GM21360 (cell line): ENCODE data around the gene BEAN1.

Experiments
- ATAC-seq: cut with Tn5 transposase; IDR thresholded peaks from one replicate; pipeline ENCODE4 v1.9.1; 2021; ENCODE audit warnings: mild to moderate bottlenecking, moderate library complexity; ENCODE audit not compliant: unreplicated experiment

Gene BEAN1

DNA sequence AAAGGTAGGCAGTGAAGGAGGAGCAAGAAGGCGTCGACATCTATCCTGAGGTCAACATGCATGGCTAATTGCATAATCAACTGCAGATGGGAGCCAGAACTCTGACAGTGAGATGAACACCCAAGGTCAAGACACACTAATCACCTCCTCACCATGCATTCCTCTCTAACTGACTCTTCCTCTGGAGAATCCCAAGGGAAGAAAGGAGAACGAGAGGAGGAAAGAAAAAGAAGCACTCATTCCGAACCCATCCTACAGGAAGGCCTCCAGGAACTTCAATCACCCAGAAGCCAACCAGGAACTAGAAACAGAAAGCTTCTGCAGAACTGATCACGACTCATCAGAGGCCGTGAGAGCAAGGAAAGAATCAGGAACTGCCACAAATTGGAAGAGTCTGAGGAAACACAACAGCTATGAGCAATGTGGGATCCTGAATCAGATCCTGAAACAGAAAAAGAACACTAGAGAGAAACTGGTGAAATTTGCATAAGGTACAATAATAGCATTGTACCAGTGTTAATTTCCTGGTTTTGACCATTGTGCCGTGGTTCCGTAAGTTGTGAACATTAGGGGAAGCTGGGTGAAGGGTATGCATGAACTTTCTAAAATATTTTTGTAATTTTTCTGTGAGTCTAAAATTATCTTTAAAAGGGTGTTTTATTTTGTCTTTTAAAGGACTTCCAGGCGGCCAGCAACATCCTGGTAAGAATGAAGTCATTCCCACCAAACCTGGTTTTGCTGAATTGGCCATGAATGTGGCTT, 10.0 kb upstream of the BEAN1 start:
- no peak for ATAC-seq

DNA sequence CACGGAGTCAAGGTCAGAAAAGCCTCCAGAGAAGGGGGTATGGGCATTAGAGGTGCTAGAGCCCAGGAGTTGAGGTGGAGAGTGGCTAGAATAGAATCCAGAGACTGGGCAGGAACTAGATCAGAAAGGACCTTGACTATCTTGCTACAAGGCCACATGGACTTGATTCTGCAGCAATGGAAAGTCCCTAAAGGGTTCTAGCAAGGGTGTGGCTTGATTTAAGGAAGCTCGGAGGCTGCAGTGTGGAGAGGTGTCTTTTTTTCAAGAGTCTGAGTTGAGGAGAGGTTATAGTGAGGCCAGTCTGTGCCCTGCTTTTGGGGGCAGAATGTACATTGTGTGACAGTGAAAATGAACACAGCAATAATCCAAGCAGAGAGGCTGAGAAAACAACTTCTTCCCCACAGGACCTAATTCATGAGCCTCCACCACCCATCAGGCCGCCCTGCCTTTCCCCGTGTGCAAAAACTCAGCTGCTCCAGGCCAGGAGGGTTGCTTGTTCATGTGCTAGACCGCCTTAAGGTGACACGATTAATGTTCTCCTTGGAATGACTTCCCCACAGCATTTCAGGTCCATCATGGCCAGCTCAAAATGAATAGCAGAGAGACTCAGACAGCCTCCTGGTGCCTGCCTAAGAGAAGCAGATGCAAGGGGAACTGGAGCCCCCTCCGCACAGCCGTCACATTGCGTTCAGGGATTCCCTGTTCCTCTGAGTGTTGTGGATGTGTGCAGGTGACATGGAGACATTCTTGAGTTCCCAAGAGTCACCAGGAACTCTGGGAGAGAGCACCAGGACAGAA, 8.7 kb upstream of the BEAN1 start:
- ATAC-seq, result no peak

DNA sequence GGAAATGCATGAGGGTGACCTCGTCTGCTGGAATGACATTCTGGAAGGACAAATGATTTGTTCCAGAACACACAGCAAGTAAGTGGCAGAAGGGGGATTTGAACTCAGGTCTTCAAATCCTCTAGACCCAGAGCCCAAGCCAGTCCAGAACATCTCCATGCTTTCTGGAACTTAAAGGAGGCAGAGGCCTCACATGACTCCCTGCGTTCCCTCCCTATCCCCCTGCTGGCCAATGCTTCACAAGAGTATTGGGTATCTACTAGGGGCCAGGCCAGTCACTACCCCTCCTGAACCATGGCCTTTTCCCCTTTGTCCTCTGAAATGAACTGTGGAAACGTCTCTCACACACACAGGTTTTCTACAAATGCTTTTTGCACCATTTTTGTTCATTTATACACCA, 7.6 kb upstream of the BEAN1 start:
- ATAC-seq, result no peak

DNA sequence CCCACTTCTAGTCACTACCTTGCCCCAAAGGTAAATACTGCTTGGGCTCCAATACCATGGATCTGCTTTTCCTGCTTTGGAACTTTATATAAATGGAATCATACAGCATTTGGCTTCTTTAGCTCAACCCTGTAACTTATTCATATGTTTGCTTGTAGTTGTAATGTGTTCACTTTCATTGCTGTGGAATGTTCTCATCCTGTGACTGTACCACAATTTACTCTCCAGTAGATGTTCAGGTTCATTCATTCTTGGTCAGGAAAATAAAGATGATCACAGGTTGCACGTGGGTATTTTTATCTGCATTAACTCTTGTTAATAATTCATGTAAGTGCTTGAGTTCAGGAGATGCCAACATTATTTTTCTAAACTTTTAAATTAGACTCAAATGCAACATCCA, 6.7 kb upstream of the BEAN1 start:
- ATAC-seq, result no peak

DNA sequence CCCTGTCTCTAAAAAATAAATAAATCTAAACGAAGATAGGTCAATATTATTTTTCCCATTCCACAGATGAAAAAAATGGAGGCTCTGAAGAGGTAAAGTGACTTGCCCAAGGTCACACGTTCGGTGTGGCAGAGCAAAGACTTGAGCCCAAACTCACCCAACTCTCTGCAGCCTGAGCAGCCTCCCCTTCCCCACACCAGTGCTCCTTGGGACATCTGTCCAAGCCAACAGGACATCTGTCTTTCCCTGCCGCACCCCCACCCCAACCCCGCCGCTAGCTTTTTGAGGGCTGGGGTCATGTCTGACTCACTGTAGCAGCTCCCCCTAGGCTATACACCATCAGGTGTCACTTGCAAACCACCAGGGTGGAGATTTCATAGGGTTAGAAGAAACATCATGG, 5.2 kb upstream of the BEAN1 start:
- no peak for ATAC-seq

DNA sequence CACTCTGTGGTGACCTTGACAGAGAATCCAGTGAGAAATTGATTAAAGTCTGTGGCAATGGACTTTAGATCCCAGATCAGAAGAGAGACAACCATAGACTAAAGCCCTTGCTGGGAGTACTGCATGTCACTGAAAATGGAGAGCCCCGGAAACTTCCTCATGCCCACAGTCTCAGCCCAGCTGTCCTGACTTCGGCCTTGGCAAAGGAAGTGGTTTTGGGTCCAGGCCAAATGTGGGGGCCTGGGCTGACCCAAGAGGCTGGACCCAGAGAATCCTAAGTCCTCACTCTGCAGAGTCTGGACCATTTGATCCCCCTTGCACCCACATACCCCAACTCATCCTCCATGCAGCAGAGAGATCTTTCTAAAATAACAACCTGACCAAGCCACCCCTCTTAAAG, 4.7 kb upstream of the BEAN1 start:
- ATAC-seq, result no peak

DNA sequence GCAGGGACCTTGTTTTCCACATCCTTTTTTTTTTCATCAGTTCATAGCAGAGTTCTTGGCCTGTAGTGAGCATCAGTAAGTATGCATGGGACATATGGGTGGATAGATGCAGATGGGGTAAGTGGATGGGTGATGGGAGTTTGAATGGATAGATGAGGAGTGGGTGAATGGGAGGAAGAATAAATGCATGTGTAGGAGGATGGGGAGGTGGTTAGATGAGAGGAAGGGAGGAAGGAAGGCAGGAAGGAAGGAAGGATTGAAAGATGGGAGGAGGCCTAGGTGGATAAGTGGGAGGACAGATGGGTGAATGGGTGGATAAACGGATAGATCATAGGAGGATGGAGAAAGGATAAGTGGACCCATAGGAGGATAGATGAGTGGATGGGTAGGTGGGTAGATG, 3.9 kb upstream of the BEAN1 start:
- ATAC-seq, result no peak

DNA sequence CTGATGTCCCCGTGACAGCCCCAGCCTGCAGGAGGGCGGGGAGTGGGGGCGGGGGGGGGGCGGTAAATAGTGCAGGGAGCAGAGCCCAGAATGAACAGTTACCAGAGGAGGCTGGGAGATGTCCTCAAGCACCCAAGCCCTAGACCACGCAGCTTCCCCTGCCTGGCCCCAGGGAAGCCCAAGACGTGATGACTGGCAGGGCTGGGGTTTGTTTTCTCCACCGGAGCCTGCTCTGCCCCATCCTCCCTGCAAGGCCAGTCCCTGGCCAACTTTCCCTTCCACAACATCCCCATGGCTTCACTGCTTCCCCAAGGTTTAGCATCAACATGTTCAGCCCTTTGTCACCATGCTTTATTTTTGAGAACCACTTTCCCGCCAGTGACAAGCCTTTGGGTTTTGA, 1.4 kb upstream of the BEAN1 start:
- ATAC-seq, result no peak

DNA sequence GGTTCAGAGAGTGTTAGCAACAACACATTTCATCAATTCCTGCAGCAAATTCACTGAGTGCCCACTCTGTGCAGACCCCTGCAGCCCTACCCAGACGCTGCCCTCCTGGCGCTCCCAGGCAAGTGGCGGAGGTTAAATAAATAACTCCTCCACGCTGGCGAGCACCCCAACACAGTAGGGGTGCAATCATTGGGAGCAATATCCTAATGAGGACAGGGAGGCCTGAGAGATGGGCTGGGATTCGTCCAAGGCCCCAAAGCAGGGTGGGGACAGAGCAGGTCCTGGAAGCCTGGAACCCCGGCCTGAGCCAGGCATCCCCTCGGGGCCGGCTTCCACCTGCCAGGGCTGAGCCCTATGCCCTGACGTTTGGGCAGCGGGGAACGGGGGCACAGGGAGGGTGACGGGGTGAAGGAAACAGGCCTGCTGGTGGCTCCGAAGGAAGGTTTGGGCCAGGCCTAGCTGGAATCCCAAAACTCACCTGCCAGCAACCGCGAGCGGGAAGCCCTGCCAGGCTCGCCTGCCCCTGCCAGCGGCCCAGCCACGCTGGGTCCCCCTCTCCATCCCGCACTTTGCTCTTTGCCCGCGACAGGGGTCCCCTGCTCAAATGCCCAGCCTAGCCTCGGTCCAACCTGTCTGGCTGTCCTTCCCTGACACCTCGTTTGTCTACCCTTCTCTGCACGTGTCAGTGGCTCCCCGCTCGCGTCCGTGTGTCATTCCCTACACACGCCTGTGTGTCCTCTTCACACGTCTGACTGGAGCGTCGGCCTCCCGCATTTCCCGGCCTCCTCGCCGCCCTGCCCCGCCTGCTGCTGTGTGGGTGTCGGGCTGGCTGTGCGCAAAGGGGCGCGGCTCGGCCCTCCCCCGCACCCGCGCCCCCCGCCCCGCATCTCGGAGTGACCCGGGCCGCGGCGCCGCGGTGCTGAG, 721 bp upstream of the BEAN1 start:
- ATAC-seq, result no peak

DNA sequence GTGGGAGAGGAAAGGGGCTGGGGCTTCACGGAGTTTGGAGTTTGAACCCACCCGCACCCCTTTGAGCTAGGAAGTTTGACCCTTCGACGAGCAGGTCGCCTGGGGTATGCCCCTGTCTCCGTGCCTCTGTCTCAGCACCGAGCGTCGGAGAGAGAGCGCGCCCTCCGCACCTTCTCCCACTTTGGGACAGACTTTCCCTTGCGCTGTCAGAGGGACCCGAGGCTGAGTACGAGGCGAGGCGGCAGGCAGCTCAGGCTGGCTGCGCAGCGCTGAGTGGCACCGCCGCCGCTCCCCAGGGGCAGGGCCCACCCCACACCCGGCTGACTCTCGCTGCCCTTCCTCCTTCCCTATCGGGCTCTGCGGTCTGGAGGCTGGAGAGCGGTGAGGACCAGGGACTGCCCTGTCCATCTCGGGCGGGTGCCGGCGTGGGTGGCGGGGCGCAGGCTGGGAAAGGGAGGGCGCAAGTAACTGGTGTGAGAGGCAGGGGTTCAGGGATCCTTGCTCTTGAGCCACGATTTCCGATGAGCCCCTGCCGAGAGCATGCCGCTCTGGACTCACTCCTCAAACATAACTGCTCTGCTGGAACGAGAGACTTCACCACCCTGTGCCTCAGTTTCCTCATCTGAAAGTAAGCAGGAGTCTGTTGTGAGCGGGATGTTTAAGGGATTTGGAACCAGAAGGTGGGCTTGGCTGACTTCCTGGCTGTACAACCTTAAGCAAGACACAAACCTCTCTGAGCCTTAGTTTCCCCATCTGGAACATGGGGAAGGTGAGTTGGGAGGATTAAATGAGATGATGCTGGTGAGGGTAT, 981 bp downstream of the BEAN1 start:
- ATAC-seq, result no peak

DNA sequence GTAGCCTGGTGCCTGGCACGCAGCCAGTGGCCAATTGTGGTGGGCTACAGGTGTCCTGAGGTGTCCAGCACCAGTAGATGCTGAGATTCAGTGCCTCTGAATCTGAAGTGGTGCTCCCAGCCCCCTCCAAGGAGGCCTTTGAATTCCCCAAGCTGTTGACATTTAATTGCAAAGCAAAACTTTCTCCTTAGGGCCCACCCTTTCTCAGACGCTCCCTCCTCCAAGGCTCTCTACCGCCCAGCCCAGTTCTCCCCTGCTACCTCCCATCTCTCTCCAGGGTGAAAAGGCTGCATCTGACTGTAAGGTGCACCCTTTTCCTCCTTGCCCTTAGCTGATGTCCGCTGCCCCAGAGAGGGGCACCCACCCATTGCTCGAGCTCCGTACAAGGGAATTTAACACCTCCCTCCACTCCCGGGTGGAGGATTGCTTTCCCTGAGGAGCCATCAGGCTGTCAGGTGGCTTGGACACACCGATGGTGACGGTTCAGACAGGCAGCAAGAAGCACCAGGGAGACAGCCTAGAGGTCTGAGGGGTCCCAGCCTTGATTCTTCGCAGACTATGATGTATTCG, 1.7 kb downstream of the BEAN1 start:
- no peak for ATAC-seq

DNA sequence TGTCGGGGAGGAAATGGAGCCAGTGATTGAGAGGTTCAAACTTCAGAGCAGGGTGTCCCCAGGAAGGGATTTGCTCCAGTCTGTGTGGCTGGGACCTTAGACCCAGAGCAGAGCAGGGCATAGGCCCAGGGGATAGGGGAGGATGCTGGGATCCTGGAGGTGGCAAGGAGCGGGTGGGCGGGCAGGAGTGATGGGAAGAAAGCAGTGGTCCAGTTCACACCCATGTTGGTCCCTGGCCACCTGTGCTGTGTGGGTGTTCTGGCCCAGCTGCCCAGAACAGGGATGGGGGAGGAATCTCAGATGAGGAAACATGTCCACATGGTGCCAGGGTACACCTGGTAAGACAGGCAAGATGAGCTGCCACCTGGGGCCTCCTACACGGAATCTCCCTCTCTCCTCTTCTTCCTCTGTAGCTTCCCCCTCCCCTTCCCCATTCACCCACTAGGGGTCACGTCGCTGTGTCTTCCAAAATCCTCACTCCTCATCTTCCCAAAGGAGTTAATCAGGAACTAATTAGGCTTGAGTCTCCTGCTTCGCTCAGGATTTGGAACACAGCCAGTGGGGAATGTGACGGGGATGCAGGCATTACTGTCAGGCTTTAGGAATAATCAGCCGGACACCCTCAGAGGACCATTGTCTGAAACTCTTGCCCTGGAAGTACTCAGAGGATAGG, 2.3 kb downstream of the BEAN1 start:
- no peak for ATAC-seq

DNA sequence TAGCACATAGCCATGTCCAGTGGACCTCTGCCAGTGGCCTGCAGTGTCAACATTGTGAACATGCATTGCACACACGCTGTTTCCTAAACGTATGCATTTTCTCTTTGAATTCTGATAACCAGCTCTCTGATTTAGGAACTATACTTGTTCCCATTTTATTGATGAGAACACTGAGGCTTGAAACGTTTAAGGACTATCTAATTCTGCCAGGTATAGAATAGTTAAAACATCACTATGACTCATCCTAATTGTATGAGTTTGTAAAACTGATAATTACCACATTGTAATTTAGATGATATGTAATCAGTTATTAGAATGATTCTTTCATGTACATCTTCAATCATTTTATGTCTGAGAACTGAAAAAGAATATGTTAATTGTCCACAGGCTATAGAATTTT, 3.1 kb downstream of the BEAN1 start:
- no peak for ATAC-seq

DNA sequence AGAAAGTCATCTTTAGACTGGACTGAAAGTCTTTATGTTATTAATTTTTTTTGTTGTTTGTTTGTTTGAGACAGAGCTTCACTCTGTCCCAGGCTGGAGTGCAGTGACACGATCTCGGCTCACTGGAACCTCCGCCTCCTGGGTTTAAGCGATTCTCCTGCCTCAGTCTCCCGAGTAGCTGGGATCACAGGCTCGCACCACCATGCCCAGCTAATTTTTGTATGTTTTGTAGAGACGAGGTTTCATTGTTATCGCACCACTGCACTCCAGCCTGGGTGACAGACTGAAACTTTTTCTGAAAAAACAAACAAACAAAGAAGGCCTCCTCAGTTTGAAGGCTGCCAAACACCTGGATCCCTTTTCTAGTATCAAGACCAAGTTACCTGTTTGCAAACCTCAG, 4.7 kb downstream of the BEAN1 start:
- ATAC-seq, result no peak

DNA sequence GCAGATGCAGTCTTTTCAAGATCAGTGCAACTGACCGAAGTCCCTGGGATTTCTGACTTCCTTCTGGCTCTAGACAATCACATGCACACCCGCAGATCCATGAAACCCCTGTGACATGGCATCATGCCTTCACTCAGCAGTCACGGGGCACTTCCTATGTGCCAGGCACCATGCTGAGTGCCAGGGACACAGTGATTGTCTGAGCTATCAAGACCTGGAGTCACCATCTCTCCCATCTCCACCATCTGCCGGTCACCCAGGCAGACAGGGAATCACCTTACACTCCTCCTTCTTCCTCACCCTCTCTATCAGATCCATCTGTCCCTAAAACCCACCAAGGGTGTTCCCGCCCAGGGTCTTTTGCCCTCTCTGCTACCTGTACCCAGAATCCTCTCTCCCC, 5.3 kb downstream of the BEAN1 start:
- no peak for ATAC-seq

DNA sequence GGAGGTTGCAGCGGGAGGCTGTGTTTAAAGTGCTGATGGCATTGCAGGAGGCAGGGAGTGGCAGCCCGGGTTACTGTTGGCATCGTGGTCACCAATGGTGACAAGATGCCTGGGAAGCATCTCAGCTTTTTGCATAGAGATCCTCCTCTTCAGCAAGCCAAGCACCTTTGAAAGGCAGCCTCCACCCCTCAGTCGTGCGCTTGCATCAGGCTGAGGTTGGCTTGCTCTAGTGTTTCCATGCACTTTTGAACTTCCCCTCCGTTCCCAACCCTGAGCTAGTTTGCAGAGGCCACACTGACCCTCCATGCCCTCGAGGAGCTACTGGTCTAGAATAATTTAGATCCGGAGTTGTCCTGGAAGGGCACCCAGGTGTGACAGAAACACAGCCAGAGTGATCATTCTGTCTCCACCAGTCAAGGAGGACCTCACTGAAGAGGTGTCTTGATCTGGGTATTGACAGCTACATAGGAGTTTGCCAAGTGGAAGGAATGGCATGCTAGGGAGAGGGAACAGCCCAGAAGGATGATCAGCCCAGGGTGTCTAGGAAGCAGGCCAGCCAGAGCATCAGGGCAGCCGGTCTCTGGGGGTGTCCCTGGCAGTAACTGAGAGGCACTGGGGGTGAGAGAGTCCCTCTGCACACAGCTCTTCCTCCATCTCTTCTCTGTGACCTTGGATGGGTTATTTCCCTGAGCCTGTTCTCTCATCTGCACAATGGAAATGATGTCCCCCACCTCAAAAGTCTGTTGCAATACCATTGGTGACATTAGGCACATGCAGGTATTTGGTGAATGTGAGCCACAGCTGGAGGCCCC, 7.7 kb downstream of the BEAN1 start:
- no peak for ATAC-seq

DNA sequence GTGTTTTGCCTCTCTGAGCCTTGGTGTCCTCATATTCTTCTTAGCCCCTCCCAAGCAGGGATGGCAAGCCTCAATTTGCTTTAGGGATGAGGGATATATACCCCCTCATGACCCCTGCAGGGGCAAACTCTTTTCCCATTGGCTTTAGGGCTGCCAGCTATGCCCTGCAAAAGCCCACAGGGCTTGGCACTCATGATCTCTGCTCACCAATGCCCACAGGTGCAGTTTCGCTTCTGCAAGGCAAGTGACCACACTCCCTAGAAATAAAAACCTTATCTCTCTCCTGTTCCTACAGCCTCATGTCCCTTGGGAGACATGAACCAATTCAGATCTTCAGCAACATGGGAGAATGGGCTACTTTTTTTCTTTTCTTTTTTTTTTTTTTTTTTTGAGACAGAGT, 8.8 kb downstream of the BEAN1 start:
- no peak for ATAC-seq

DNA sequence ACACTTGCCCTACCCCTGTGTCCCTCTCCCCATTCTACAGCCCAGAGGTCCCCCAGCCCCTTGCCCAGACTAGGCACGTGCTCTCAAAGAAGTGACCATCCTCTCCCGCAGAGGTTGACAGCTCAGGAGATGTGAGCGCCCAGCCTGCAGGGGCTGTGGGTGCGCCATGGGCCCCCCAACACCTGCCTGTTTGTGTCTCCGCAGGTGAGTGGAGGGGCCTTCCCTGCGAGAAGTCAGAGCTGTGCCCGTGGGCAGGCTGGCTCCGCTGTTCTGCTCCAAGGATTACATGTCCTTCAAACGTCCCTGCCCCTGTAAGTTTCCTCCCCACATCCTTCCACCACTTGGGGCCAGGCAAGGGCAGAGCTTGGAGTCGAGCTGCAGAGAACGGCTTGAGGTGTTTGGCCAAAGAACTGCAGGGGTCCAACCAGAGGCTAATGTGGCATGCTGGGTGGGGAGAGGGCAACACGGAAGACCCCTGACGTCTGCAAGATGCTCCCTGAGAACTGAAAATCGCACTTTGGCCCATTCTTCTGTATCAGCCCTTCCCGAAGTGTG, 10.4 kb downstream of the BEAN1 start:
- no peak for ATAC-seq

DNA sequence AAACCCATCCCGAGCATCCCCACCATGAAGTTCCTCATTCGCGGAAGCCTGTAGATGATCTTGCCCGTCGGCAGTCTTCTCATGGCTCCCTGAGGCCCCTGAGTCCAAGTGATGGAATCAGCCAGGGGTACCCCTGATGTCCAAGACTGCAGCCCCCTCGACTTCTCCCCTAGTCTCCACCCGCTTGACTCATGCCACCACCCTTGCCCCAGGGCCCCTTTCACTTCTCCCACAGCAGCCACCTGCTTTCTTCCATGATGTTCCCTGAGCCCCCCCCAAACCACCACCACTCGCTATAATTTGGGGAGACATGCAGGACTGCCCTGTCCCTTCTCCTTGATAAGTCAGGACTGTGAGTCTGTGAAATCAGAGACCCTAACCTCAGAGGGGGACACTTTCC, 11.4 kb downstream of the BEAN1 start:
- no peak for ATAC-seq
